HEK293 (cell line): ENCODE data around the gene CLIP1.
"Not testable (repeated sequence)": the region's sequence is repeated elsewhere in the genome, so short reads cannot be mapped to it uniquely, and the experiment has no call there.

Experiments
- ZBTB11 ChIP-seq: fragments of 450-650 bp; formaldehyde crosslinking; conservative IDR thresholded peaks from 2 replicates; pipeline ENCODE4 v1.5.1; 2016; ENCODE audit warnings: low read depth, missing biosample characterization, missing genetic modification characterization
- ZBTB21 ChIP-seq: fragments of 450-650 bp; formaldehyde crosslinking; IDR thresholded peaks from 2 replicates; pipeline ENCODE4 v1.5.1; 2017; ENCODE audit warnings: missing biosample characterization, missing genetic modification characterization
- ZNF140 ChIP-seq: fragments of 450-650 bp; formaldehyde crosslinking; IDR thresholded peaks from 2 replicates; pipeline ENCODE4 v1.5.1; 2016; ENCODE audit warnings: missing biosample characterization, missing genetic modification characterization
- ZNF24 ChIP-seq: fragments of 450-650 bp; formaldehyde crosslinking; IDR thresholded peaks from 2 replicates; pipeline ENCODE4 v1.5.1; 2016; ENCODE audit warnings: missing biosample characterization, missing genetic modification characterization

DNA sequence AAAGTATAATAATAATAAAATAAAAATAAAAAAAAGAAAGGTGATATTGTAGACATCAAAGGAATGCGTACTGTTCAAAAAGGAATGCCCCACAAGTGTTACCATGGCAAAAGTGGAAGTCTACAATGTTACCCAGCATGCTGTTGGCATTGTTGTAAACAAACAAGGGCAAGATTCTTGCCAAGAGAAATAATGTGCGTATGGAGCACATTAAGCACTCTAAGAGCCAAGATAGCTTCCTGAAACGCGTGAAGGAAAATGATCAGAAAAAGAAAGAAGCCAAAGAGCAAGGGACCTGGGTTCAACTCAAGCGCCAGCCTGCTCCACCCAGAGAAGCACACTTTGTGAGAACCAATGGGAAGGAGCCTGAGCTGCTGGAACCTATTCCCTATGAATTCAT is 57.2 kb downstream of the CLIP1 start:
- TF ChIP-seq ZBTB11, ZBTB21, ZNF24, ZNF140 (tag by site-specific recombination): not testable (repeated sequence)
